IMR-90 (cell line): ENCODE results near the gene KRT33A. TPM values are rescaled to one million over a fixed set of nuclear protein-coding genes. Genes with fewer than 3 reads are reported as not detected.

ENCODE experiments used
- ATAC-seq: fragments of 200-7000 bp; cut with Tn5 transposase; 2 replicates; pipeline ENCODE4 v1.9.1; 2020; ENCODE audit warnings: low read depth, mild to moderate bottlenecking, moderate library complexity
- BruUV-seq: library from RNA; stranded (reverse); fragments of 400-500 nt; replicated peaks from 2 replicates; lab custom pipeline; 2021; lab: Mats Ljungman, UMichigan
- CTCF ChIA-PET: fragments of 300-600 bp; formaldehyde crosslinking; extraction: SDS; loops from one replicate; lab custom pipeline; 2021; ENCODE audit warnings: antibody characterized with exemption; lab: Yijun Ruan, JAX
- POLR2A ChIA-PET: fragments of 300-600 bp; sonication (Branson Sonifier 250); formaldehyde crosslinking; loops from one replicate; lab custom pipeline; 2022; ENCODE audit warnings: antibody characterized with exemption; ENCODE audit not compliant: unreplicated experiment; lab: Charles Lee
- DNase-seq: peaks from one replicate; pipeline ENCODE4 v3.0.0; 2013
- H2AFZ ChIP-seq: replicated peaks from 2 replicates; pipeline ENCODE3; 2013; ENCODE audit warnings: low read length, mild to moderate bottlenecking; ENCODE audit not compliant: poor library complexity
- H2AK5ac ChIP-seq: 2 replicates; pipeline ENCODE4 v1.6.1; 2013; ENCODE audit warnings: low read depth, low read length, inconsistent platforms
- H2AK9ac ChIP-seq: replicated peaks from 2 replicates; pipeline ENCODE3; 2013; ENCODE audit warnings: mild to moderate bottlenecking, low read depth, low read length, moderate library complexity; ENCODE audit not compliant: poor library complexity
- H2BK120ac ChIP-seq: 2 replicates; pipeline ENCODE4 v1.6.1; 2013; ENCODE audit warnings: low read depth, low read length, inconsistent platforms
- H2BK15ac ChIP-seq: 3 replicates; pipeline ENCODE4 v1.6.1; 2013; ENCODE audit warnings: low read depth, low read length, inconsistent platforms
- H2BK20ac ChIP-seq: 2 replicates; pipeline ENCODE4 v1.6.1; 2013; ENCODE audit warnings: low read depth, mild to moderate bottlenecking, inconsistent platforms, low read length, moderate library complexity
- H2BK5ac ChIP-seq: 2 replicates; pipeline ENCODE4 v1.6.1; 2013; ENCODE audit warnings: mild to moderate bottlenecking, low read depth, low read length, inconsistent platforms; ENCODE audit not compliant: poor library complexity, severe bottlenecking
- H3K14ac ChIP-seq: replicated peaks from 2 replicates; pipeline ENCODE4 v1.6.1; 2013; ENCODE audit warnings: low read depth, low read length, inconsistent platforms
- H3K18ac ChIP-seq: 2 replicates; pipeline ENCODE4 v1.6.1; 2013; ENCODE audit warnings: low read depth, low read length, control low read depth
- H3K23ac ChIP-seq: 2 replicates; pipeline ENCODE4 v1.6.1; 2013; ENCODE audit warnings: low read depth, low read length, inconsistent platforms
- H3K27ac ChIP-seq: 2 replicates; pipeline ENCODE4 v1.5.1; 2013; ENCODE audit warnings: mild to moderate bottlenecking, control low read depth, low read length; ENCODE audit not compliant: insufficient read depth
- H3K27me3 ChIP-seq: 2 replicates; pipeline ENCODE4 v1.6.1; 2013; ENCODE audit warnings: low read length; ENCODE audit not compliant: control insufficient read depth, insufficient read depth
- H3K36me3 ChIP-seq: 2 replicates; pipeline ENCODE4 v1.6.1; 2013; ENCODE audit warnings: low read length, mixed read lengths; ENCODE audit not compliant: control insufficient read depth, insufficient read depth
- H3K4ac ChIP-seq: 2 replicates; pipeline ENCODE4 v1.6.1; 2013; ENCODE audit warnings: low read depth, low read length, inconsistent platforms
- H3K4me1 ChIP-seq: 2 replicates; pipeline ENCODE4 v1.6.1; 2013; ENCODE audit warnings: low read length, mixed read lengths; ENCODE audit not compliant: control insufficient read depth, insufficient read depth
- H3K4me2 ChIP-seq: 2 replicates; pipeline ENCODE4 v1.6.1; 2013; ENCODE audit warnings: low read depth, mild to moderate bottlenecking, control low read depth, low read length, moderate library complexity
- H3K4me3 ChIP-seq: 2 replicates; pipeline ENCODE4 v1.5.1; 2013; ENCODE audit warnings: low read depth, mild to moderate bottlenecking, control low read depth, low read length, moderate library complexity; ENCODE audit not compliant: insufficient read depth
- H3K56ac ChIP-seq: 2 replicates; pipeline ENCODE4 v1.6.1; 2013; ENCODE audit warnings: low read length, inconsistent platforms; ENCODE audit not compliant: insufficient read depth; ENCODE audit errors: extremely low read depth
- H3K79me1 ChIP-seq, 2 experiments: 2 replicates each; pipeline ENCODE4 v1.6.1; 2013; ENCODE audit warnings: low read length in 2 of 2, inconsistent platforms in 1 of 2, low read depth in 1 of 2
- H3K9ac ChIP-seq: 2 replicates; pipeline ENCODE4 v1.6.1; 2013; ENCODE audit warnings: low read depth, low read length, control low read depth
- H3K9me1 ChIP-seq: 2 replicates; pipeline ENCODE4 v1.6.1; 2013; ENCODE audit warnings: low read length, inconsistent platforms; ENCODE audit not compliant: insufficient read depth
- H3K9me3 ChIP-seq: 2 replicates; pipeline ENCODE4 v1.6.1; 2013; ENCODE audit warnings: low read length; ENCODE audit not compliant: control insufficient read depth, insufficient read depth
- H4K20me1 ChIP-seq: 2 replicates; pipeline ENCODE4 v1.6.1; 2013; ENCODE audit warnings: low read length, inconsistent platforms; ENCODE audit not compliant: insufficient read depth
- H4K5ac ChIP-seq: 2 replicates; pipeline ENCODE4 v1.6.1; 2013; ENCODE audit warnings: mild to moderate bottlenecking, low read depth, low read length, control low read depth
- H4K8ac ChIP-seq, 2 experiments: 2 replicates each; pipeline ENCODE4 v1.6.1; 2013; ENCODE audit warnings: low read depth in 2 of 2, low read length in 2 of 2, control low read depth in 1 of 2, inconsistent platforms in 1 of 2
- H4K91ac ChIP-seq: 2 replicates; pipeline ENCODE4 v1.6.1; 2013; ENCODE audit warnings: low read depth, low read length, inconsistent platforms; ENCODE audit not compliant: insufficient read depth
- BHLHE40 ChIP-seq: fragments of 150-350 bp; IDR thresholded peaks from 2 replicates; pipeline ENCODE4 v1.6.1; 2016; ENCODE audit warnings: mild to moderate bottlenecking, low read depth, low read length
- CEBPB ChIP-seq: IDR thresholded peaks from 2 replicates; pipeline ENCODE4 v1.6.1; 2012; ENCODE audit warnings: low read depth, low read length, improper control_type of control experiment
- CHD1 ChIP-seq: IDR thresholded peaks from 2 replicates; pipeline ENCODE4 v1.6.1; 2012; ENCODE audit warnings: low read depth, low read length, improper control_type of control experiment
- FOS ChIP-seq: fragments of 150-350 bp; IDR thresholded peaks from 2 replicates; pipeline ENCODE4 v1.6.1; 2016; ENCODE audit warnings: low read depth, low read length
- MAFK ChIP-seq: IDR thresholded peaks from 2 replicates; pipeline ENCODE4 v1.6.1; 2012; ENCODE audit warnings: low read depth, low read length, improper control_type of control experiment
- MAZ ChIP-seq: IDR thresholded peaks from 2 replicates; pipeline ENCODE4 v1.6.1; 2012; ENCODE audit warnings: low read depth, mild to moderate bottlenecking, low read length, improper control_type of control experiment, moderate library complexity, borderline replicate concordance
- MXI1 ChIP-seq: IDR thresholded peaks from 2 replicates; pipeline ENCODE4 v1.6.1; 2012; ENCODE audit warnings: low read depth, mild to moderate bottlenecking, low read length, moderate library complexity, borderline replicate concordance
- NFE2L2 ChIP-seq: fragments of 150-350 bp; IDR thresholded peaks from 2 replicates; pipeline ENCODE4 v1.6.1; 2016; ENCODE audit warnings: low read depth, mild to moderate bottlenecking, low read length
- POLR2A ChIP-seq: IDR thresholded peaks from 2 replicates; pipeline ENCODE4 v1.6.1; 2012; ENCODE audit warnings: mild to moderate bottlenecking, low read depth, low read length
- RAD21 ChIP-seq: IDR thresholded peaks from 2 replicates; pipeline ENCODE4 v1.6.1; 2012; ENCODE audit warnings: low read length, improper control_type of control experiment
- RCOR1 ChIP-seq: IDR thresholded peaks from 2 replicates; pipeline ENCODE4 v1.6.1; 2012; ENCODE audit warnings: mild to moderate bottlenecking, low read length, improper control_type of control experiment; ENCODE audit not compliant: insufficient replicate concordance
- RFX5 ChIP-seq: IDR thresholded peaks from 2 replicates; pipeline ENCODE4 v1.8.0; 2012; ENCODE audit warnings: low read depth, mild to moderate bottlenecking, low read length, moderate library complexity
- SMC3 ChIP-seq: fragments of 150-350 bp; IDR thresholded peaks from 2 replicates; pipeline ENCODE4 v1.6.1; 2016; ENCODE audit warnings: low read depth, mild to moderate bottlenecking, antibody characterized with exemption, low read length, moderate library complexity
- WGBS, 2 experiments: methylation state at CpG; one replicate each; pipeline versions ENCODE4 v1.1.5 to v1.1.7; 2013; ENCODE audit warnings: missing lambda C conversion rate in 2 of 2; ENCODE audit not compliant: insufficient read length in 1 of 2; ENCODE audit errors: extremely low coverage in 2 of 2; 5-methylcytosine and 5-hydroxymethylcytosine counted together
- dilution Hi-C: fragments of 300-500 bp; cut with HindIII; formaldehyde crosslinking; loops from one replicate; pipeline ENCODE4 v1.14.3; 2018; ENCODE audit warnings: low sequenced_read_pairs; ENCODE audit not compliant: unreplicated experiment
- in situ Hi-C: fragments of 300-500 bp; cut with MboI; formaldehyde crosslinking; loops from 3 replicates; pipeline ENCODE4 v1.14.3; 2019; ENCODE audit warnings: low sequenced_read_pairs, inconsistent platforms, mixed read lengths
- intact Hi-C: fragments of 100-400 bp; cut with micrococcal nuclease; formaldehyde crosslinking; loops from 2 replicates; pipeline ENCODE4 v1.10.0; 2022
- polyA plus RNA-seq, 3 experiments: library from polyadenylated mRNA; depleted of rRNA; stranded (reverse); fragments of >200 nt; gene quantifications; 2 replicates each; pipeline ENCODE4 v1.2.3, GENCODE V29; 2012; ENCODE audit warnings: low replicate concordance in 1 of 3
- total RNA-seq: library from RNA; depleted of rRNA; stranded (reverse); fragments of >200 nt; gene quantifications from 2 replicates; pipeline ENCODE4 v1.2.3, GENCODE V29; 2012
- TF ChIP-seq, protein P1 (sequence below): fragments of 150-350 bp; IDR thresholded peaks from 2 replicates; pipeline ENCODE4 v1.6.1; 2017; ENCODE audit warnings: mild to moderate bottlenecking, antibody characterized with exemption, low read length, low read depth
- TF ChIP-seq, protein P2 (sequence below): conservative IDR thresholded peaks from 2 replicates; pipeline ENCODE4 v1.5.1; 2012; ENCODE audit warnings: mild to moderate bottlenecking, low read depth, low read length, improper control_type of control experiment
- TF ChIP-seq, protein P3 (sequence below): fragments of 150-350 bp; IDR thresholded peaks from 2 replicates; pipeline ENCODE4 v1.6.1; 2016; ENCODE audit warnings: low read depth, mild to moderate bottlenecking, low read length, moderate library complexity, borderline replicate concordance

KRT33A gene
- total and polyA plus RNA-seq, 2 of the 4 experiments (the other 2 are of a cell fraction): not detected

DNA sequence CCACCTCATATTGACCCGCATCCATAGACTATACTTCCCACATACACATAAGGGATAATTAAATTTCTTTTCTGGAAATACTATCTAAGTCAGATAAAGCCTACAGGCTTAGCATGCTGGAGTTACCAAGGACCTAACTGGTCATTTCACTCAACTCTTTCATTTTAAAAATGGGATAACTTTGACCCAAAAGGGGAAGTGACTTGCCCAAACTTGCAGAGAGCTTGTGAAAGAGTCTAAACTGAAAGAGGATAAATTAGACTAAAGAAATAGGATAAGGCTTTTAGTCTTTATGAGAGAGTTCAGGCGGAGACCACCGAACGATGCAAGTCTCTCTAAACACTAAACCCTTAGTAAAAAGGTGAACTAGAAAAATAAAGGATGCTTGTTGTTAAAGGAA, 3.9 kb upstream of the KRT33A start:
- no peak overlapping the region for H3K23ac ChIP-seq
- no peak overlapping the region for H2AK5ac ChIP-seq
- no peak overlapping the region for H4K5ac ChIP-seq
- no peaks in the 10 kb centered on the region for H3K36me3 ChIP-seq
- H3K56ac ChIP-seq: no peak overlapping the region
- no peaks in the 10 kb centered on the region for H3K79me1 ChIP-seq
- intact Hi-C loops: no loop called here
- ATAC-seq (no peak), DNase-seq (no peak)
- H3K4me2 ChIP-seq: no peak overlapping the region
- no peak overlapping the region for H4K91ac ChIP-seq
- no peaks in the 10 kb centered on the region for H3K9me1 ChIP-seq
- no peak overlapping the region for H2BK15ac ChIP-seq
- no peak overlapping the region for H2BK20ac ChIP-seq
- H2BK5ac ChIP-seq: no peak overlapping the region
- H3K4ac ChIP-seq: no peak overlapping the region
- WGBS, 2 experiments: no CpG with 5 or more reads among the region's 4 CpGs
- H3K27me3 ChIP-seq: peaks cover 7% of the 10 kb centered on the region; the same call in 1 of the 2 replicates
- H2BK120ac ChIP-seq: no peak overlapping the region
- H3K9me3 ChIP-seq: peaks cover 5% of the 10 kb centered on the region
- H4K20me1 ChIP-seq: no peaks in the 10 kb centered on the region
- TF ChIP-seq CEBPB: no peak
- no peak for TF ChIP-seq NFE2L2
- no peak for TF ChIP-seq MAFK
- TF ChIP-seq, protein P1, sequence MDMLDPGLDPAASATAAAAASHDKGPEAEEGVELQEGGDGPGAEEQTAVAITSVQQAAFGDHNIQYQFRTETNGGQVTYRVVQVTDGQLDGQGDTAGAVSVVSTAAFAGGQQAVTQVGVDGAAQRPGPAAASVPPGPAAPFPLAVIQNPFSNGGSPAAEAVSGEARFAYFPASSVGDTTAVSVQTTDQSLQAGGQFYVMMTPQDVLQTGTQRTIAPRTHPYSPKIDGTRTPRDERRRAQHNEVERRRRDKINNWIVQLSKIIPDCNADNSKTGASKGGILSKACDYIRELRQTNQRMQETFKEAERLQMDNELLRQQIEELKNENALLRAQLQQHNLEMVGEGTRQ: no peak
- no peak for TF ChIP-seq CHD1
- no peak for TF ChIP-seq RCOR1
- no peak for TF ChIP-seq RAD21
- TF ChIP-seq RFX5: no peak
- TF ChIP-seq, protein P2, sequence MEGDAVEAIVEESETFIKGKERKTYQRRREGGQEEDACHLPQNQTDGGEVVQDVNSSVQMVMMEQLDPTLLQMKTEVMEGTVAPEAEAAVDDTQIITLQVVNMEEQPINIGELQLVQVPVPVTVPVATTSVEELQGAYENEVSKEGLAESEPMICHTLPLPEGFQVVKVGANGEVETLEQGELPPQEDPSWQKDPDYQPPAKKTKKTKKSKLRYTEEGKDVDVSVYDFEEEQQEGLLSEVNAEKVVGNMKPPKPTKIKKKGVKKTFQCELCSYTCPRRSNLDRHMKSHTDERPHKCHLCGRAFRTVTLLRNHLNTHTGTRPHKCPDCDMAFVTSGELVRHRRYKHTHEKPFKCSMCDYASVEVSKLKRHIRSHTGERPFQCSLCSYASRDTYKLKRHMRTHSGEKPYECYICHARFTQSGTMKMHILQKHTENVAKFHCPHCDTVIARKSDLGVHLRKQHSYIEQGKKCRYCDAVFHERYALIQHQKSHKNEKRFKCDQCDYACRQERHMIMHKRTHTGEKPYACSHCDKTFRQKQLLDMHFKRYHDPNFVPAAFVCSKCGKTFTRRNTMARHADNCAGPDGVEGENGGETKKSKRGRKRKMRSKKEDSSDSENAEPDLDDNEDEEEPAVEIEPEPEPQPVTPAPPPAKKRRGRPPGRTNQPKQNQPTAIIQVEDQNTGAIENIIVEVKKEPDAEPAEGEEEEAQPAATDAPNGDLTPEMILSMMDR: no peak
- no peak for TF ChIP-seq BHLHE40
- TF ChIP-seq SMC3: no peak
- TF ChIP-seq MAZ: no peak
- TF ChIP-seq, protein P3, sequence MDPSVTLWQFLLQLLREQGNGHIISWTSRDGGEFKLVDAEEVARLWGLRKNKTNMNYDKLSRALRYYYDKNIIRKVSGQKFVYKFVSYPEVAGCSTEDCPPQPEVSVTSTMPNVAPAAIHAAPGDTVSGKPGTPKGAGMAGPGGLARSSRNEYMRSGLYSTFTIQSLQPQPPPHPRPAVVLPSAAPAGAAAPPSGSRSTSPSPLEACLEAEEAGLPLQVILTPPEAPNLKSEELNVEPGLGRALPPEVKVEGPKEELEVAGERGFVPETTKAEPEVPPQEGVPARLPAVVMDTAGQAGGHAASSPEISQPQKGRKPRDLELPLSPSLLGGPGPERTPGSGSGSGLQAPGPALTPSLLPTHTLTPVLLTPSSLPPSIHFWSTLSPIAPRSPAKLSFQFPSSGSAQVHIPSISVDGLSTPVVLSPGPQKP: no peak
- TF ChIP-seq POLR2A: no peak
- no peak for TF ChIP-seq MXI1
- no peak for TF ChIP-seq FOS
- H4K8ac ChIP-seq: no peak overlapping the region
- H3K27ac ChIP-seq: no peak overlapping the region
- H2AFZ ChIP-seq: no peak overlapping the region
- no peak overlapping the region for H3K9ac ChIP-seq
- no peak overlapping the region for H3K14ac ChIP-seq
- CTCF ChIA-PET: interaction anchor here (1.0 kb wide), 1 partner anchor 470 kb away, joined by 10 read pairs; the partner anchor contains the start of gene KRT20
- no peak overlapping the region for H2AK9ac ChIP-seq
- POLR2A ChIA-PET: no interaction called here
- dilution Hi-C loops: no loop called here
- no peak overlapping the region for H3K18ac ChIP-seq
- H3K4me1 ChIP-seq: no peaks in the 10 kb centered on the region
- in situ Hi-C loops: no loop called here
- BruUV-seq: no TSS peak
- no peak overlapping the region for H3K4me3 ChIP-seq
